ENCODE measurements around the gene INSC.

DNA sequence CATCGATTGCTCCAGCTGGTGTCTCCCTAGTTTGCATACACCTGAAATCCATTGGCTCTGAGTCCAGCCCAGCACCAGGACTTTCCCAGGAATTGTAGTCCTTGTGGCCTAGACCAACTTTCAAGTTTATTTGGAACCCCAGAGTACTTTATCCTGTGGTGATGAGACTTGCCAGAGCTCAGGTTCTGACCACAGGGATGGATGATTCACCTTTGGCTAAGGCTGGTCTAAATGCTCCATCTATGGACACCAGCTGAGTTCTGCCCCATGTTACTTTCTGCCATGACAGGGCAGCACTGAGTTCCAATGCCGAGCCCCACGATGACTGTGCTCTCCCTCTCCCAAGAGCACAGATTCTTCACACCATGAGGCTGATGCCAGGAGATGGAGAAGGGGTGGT, 17.3 kb upstream of the INSC start:
- TF ChIP-seq EZH2phosphoT487 (IDR thresholded peaks at IDR 0.05; ENCODE audit: insufficient read depth, low read depth) (no peak), EZH2 (IDR thresholded peaks at IDR 0.05; ENCODE audit: insufficient read depth, poor library complexity, severe bottlenecking) (no peak)

Data from GM23248 (cell line).